ENCODE data around the gene TMEM169.
A peak's percentile ranks its signal among the peaks of the same experiment; 100 is the strongest.
"Not testable (repeated sequence)": the region's sequence is repeated elsewhere in the genome, so short reads cannot be mapped to it uniquely, and the experiment has no call there.

The TMEM169 gene

DNA sequence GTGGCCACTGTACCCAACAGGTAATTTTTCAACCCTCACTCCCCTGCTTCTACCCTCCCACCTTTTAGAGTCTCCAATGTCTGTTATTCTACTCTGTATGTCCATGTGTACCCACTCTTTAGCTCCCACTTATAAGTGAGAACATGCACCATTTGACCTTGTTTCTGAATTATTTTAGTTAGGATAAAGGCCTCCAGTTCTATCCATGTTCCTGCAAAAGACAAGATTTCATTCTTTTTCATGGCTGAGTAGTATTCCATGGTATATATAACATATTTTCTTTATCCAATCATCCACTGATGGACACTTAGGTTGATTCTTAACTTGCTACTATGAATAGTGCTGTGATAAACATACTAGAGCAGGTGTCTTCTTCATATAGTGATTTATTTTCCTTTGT is 9.2 kb upstream of the TMEM169 start:
- DNase-seq, result no peak

DNA sequence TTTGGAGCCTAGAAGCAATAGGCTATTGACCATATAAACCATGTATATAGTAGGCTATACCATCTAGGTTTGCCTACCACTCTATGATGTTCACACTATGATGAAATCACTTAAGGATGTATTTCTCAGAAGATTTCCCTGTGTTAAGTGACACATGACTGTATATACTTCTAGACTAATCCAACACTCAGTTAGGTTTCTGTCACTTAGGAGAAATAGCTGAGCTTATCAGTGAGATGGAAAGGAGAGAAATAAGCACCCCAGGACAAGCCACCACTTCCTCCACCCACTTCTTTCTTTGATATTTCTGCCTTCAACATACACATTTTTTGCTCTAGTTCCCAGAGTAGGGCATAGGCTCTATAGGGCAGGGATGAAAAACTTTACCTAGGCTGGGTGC is 7.9 kb upstream of the TMEM169 start:
- DNase-seq, result no peak

DNA sequence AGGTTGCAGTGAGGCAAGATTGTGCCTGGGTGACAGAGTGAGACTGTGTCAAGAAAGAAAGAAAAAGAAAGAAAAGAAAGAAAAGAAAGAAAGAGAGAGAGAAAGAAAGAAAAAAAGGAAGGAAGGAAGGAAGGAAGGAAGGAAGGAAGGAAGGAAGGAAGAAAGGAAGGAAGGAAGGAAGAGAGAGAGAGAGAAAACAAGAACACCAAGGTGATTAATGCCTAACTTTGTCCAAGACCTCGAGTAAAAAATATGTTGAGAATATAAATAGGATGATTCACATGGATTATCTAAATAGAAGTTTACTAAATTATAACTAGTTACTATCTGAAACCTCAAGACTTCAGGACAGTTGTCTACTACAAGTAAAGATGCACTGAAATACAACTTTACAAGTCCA is 7.3 kb upstream of the TMEM169 start:
- no peak for DNase-seq

DNA sequence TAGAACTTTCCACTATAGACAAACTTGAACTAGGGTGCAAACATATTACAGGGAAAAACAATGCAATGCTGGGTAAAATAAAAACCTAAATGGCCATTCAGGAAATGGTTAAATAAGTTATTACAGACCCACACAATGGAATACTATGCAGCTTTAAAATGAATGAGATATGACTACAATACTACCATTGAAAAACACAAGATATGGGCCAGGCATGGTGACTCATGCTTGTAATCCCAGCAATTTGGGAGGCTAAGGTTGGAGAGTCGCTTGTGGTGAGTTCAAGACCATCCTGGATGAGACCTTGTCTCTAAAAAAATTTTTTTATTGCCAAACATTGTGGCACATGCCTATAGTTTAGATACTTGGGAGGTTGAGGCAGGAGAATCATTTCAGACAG is 6.9 kb upstream of the TMEM169 start:
- DNase-seq, result no peak

GRCh38 chr2:216075510-216076485 is 5.9 kb upstream of the TMEM169 start:
- no peak for DNase-seq

DNA sequence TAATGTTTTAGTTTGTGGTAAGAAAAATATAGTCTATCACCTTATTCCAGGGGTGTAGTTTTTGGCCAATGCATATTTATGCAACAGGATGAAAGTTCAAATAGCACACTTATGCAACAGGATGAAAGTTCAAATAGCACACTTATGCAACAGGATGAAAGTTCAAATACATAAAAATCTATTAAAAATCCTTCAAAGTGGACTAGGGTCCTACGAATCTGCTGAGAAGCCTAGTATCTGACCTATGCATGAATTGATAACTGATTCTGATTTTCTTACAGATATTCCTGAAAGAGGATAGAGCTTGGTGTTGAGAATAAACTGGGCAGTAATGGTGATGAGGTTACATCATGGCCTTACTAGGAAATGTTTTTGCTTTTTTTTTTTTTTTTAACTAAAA is 2.9 kb upstream of the TMEM169 start:
- DNase-seq, result no peak

DNA sequence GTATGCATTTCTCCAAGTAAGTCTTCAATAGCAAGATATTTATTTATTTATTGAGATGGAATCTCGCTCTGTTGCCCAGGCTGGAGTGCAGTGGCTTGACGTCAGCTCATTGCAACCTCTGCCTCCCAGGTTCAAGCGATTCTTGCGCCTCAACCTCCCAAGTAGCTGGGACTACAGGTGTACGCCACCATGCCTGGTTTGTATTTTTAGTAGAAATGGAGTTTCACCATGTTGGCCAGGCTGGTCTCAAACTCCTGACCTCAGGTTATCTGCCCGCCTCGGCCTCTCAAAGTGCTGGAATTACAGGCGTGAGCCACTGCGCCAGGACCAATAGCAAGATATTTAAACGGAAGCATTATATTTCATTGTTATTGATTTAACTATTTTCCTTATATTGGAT is 1.7 kb upstream of the TMEM169 start:
- DNase-seq, result not testable (repeated sequence)

DNA sequence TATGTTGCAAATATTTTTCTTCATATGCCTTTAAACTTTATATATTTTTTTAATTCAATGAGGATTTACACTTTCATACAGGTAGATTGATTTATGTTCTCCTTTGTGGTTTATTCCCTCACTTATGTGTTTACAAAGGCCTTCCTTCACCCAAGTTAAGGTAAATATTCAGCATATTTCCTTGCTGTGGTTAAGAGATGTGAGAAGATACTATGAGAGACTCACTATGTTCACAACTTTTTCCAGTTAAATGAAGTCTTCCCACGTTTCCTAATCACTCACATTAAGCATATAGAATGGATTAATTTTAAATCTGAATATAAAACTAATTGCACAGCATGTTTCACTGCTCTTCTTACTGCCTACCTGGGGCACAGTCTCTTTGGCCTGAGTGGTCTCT is 707 bp upstream of the TMEM169 start:
- no peak for DNase-seq

GRCh38 chr2:216082117-216082711 is 495 bp downstream of the TMEM169 start:
- peak; percentile 81 for DNase-seq

DNA sequence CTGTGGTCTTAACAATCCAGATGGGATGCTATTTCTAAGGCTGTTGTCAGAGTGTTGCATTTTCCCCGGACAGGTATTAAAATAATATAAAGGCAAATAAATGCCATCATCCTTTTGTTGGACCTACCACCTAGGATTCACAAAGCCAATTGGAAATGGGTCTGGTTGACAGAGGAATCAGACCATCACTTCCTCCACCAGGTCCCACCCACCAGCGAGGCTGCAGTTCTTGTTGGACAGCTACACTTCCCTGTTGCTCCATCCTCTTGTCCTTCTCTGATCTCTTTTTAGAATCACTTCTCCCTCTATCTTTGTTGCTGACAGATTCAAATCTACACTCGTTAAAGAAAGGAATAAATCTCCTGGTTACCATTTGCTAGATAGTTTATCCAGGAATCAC is 1.1 kb downstream of the TMEM169 start:
- peak; percentile 62 for DNase-seq

DNA sequence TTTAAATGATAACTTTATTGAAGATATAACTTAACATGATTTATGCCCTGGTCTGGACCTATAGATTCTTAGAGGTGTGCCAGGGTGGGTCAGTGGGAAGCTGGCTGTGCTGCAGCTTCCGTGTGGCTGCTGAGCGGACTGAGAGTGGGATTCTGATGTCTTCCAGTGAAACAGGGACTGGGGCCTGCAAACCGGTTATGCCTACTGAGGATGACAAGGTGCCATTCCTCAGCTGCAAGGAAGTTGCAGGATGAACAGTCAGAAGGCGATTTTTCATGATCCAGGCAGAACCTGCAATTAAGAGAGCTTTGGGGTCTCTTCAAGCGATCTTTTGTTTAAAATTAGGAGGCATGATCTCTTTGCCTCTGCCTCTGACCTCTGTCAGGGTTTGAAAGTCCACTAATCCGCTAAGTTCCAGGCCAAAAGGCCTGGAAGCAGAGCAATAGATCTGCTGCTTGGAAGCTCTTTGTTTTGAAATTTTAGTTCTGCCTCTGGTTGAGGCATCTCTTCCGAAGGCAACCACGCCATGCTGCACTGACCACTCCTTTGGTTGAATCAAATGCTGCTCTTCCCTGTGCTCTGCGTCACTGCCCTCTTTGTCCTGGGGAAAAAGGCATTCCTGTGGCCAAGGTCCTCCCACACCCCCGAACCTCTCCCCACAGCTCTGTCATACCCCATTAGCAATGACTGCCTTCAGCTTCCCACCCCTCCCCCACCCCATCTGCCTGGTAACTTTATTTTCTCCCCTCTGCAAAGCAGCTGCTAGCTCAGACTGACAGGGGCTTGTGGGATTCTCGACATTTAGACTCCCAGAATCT is 2.0 kb downstream of the TMEM169 start:
- peak; percentile 89 for DNase-seq

DNA sequence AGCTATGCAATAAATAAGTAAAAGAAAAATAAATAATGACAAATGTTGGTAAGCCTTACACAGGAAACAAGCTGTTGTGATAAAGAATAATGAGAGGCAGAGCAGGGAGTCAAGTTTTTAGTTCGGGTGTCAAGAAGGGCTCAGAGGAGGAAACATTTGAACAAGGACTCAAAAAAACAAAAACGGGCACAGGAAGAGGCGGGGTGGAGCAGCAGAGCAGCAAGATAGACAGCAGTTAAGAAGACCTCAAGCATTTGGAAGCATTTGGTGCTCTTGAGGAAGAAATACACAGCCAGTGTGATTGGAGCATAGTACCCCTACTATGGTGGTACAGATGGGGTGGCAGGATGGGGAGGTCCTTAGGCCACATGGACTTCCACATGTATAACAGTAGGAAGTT is 2.8 kb downstream of the TMEM169 start:
- peak; percentile 30 for DNase-seq

GRCh38 chr2:216086207-216086893 is 4.6 kb downstream of the TMEM169 start:
- DNase-seq, result no peak

GRCh38 chr2:216090369-216090786 is 8.7 kb downstream of the TMEM169 start:
- no peak for DNase-seq

DNA sequence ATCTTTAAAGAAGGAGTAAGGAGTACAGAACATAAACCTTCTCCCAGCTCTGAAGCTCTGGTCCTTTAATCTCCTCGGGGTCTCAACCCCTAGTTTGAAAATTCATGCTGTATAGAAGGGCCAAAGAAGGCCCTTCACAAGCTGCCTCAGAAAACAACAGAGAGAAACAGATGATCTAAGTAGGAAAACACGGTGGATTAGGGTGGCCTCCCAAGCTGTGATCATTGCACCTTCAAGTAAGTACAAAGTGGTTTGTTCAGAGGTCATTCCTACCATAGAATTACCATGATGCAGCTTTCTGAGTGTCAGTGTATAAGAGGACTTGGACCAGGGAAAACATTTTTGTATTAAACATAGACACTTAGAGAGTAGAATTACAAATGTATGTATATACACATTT is 10.9 kb downstream of the TMEM169 start:
- no peak for DNase-seq

DNA sequence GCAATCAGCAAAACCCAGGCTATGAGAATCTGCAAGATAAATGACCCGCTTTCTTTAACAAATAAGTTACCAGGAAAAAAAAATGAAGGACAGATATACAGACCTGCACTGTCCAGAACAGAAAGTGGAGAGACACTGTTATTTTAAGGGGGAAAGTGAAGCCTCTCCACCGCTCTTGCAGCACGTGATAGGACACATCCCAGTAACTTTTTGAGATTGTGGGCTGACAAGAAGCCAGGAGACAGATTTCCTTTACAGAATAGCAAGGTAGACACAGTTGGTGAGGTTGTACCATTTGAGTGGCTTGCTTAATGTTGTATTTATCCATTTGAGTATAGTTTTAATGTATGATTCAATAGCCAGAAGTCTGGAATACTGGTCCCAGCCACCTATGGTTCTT is 13.0 kb downstream of the TMEM169 start:
- no peak for DNase-seq

DNA sequence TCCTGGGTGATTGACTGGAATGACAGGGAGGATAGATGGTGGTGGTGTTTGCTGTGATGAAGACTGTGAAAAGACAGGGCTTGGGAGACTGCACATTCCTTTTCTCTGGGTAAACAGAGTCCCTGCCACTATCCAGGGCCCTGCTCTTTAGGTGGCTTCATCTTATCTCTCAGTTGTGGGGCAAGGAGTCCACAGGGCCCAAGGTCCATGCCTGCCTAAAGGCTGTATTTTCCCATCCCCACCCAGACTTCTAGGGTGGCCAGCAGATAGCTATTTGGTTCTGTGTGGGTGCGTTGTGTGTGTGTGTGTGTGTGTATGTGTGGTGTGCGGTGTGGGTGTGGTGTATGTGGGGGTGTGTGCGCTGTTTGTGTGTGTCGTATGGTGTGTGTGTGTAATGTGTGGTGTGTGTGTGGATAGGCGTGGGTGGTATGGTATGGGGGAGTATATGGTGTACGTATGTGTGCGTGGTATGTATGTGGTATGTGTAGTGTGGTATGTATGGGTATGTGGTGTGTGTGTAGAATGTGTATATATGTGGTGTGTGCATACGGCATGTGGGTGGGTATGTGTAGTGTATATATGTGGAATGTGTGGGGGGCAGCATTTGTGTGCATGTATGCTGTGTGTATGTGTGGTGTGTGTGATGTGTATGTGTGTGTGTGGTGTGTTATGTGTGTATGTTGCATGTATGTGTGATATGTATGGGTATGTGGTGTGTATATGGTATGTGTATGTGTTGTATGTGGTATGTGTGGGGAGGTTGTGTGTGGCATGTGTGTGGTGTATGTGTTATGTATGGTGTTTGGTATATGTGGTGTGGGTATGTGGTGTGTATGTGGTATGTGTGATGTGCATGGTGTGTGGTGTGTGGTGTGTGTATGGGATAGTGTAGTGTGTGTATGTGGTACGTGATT is 17.0 kb downstream of the TMEM169 start:
- no peak for DNase-seq

GRCh38 chr2:216101109-216101508 is 19.4 kb downstream of the TMEM169 start:
- no peak for DNase-seq

DNA sequence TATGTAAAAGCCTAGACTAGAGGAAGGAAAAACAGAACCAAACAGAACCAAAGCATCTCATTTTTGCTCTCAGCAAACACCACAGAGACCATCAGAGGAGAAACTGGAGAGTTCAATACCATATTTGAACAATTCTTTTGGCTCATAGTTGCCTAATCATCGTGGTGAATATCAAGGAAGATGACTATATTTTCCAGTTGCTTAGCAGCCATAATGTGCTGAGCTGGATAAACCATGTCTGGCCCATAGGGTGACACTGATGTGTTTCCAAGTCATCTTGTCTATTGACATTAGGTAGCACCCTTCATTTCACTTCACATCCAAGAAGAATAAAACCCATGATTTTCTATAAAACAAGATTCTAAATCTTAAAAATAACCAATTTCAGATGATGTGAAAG is 21.5 kb downstream of the TMEM169 start:
- no peak for DNase-seq

GRCh38 chr2:216104691-216105090 is 23.0 kb downstream of the TMEM169 start:
- DNase-seq, result no peak

GRCh38 chr2:216107320-216107719 is 25.6 kb downstream of the TMEM169 start:
- DNase-seq, result no peak

- peak; percentile 64 for DNase-seq
These were observed 26.0 kb downstream of the TMEM169 start for GRCh38 chr2:216107760-216108159.

Data from retina (tissue), 1 donor.